IMR-90 (cell line): ENCODE data around the gene NR4A2. TPM values are rescaled to one million over a fixed set of nuclear protein-coding genes. Genes with fewer than 3 reads are reported as not detected.

Source experiments
- ATAC-seq: fragments of 200-7000 bp; cut with Tn5 transposase; 2 replicates; pipeline ENCODE4 v1.9.1; 2020; ENCODE audit warnings: low read depth, mild to moderate bottlenecking, moderate library complexity
- BruUV-seq: library from RNA; stranded (reverse); fragments of 400-500 nt; replicated peaks from 2 replicates; lab custom pipeline; 2021; lab: Mats Ljungman, UMichigan
- CTCF ChIA-PET: fragments of 300-600 bp; formaldehyde crosslinking; extraction: SDS; loops from one replicate; lab custom pipeline; 2021; ENCODE audit warnings: antibody characterized with exemption; lab: Yijun Ruan, JAX
- POLR2A ChIA-PET: fragments of 300-600 bp; sonication (Branson Sonifier 250); formaldehyde crosslinking; loops from one replicate; lab custom pipeline; 2022; ENCODE audit warnings: antibody characterized with exemption; ENCODE audit not compliant: unreplicated experiment; lab: Charles Lee
- DNase-seq: peaks from one replicate; pipeline ENCODE4 v3.0.0; 2013
- H2AFZ ChIP-seq: replicated peaks from 2 replicates; pipeline ENCODE3; 2013; ENCODE audit warnings: low read length, mild to moderate bottlenecking; ENCODE audit not compliant: poor library complexity
- H2AK5ac ChIP-seq: 2 replicates; pipeline ENCODE4 v1.6.1; 2013; ENCODE audit warnings: low read depth, low read length, inconsistent platforms
- H2AK9ac ChIP-seq: replicated peaks from 2 replicates; pipeline ENCODE3; 2013; ENCODE audit warnings: mild to moderate bottlenecking, low read depth, low read length, moderate library complexity; ENCODE audit not compliant: poor library complexity
- H2BK120ac ChIP-seq: 2 replicates; pipeline ENCODE4 v1.6.1; 2013; ENCODE audit warnings: low read depth, low read length, inconsistent platforms
- H2BK15ac ChIP-seq: 3 replicates; pipeline ENCODE4 v1.6.1; 2013; ENCODE audit warnings: low read depth, low read length, inconsistent platforms
- H2BK20ac ChIP-seq: 2 replicates; pipeline ENCODE4 v1.6.1; 2013; ENCODE audit warnings: low read depth, mild to moderate bottlenecking, inconsistent platforms, low read length, moderate library complexity
- H2BK5ac ChIP-seq: 2 replicates; pipeline ENCODE4 v1.6.1; 2013; ENCODE audit warnings: mild to moderate bottlenecking, low read depth, low read length, inconsistent platforms; ENCODE audit not compliant: poor library complexity, severe bottlenecking
- H3K14ac ChIP-seq: replicated peaks from 2 replicates; pipeline ENCODE4 v1.6.1; 2013; ENCODE audit warnings: low read depth, low read length, inconsistent platforms
- H3K18ac ChIP-seq: 2 replicates; pipeline ENCODE4 v1.6.1; 2013; ENCODE audit warnings: low read depth, low read length, control low read depth
- H3K23ac ChIP-seq: 2 replicates; pipeline ENCODE4 v1.6.1; 2013; ENCODE audit warnings: low read depth, low read length, inconsistent platforms
- H3K27ac ChIP-seq: 2 replicates; pipeline ENCODE4 v1.5.1; 2013; ENCODE audit warnings: mild to moderate bottlenecking, control low read depth, low read length; ENCODE audit not compliant: insufficient read depth
- H3K27me3 ChIP-seq: 2 replicates; pipeline ENCODE4 v1.6.1; 2013; ENCODE audit warnings: low read length; ENCODE audit not compliant: control insufficient read depth, insufficient read depth
- H3K36me3 ChIP-seq: 2 replicates; pipeline ENCODE4 v1.6.1; 2013; ENCODE audit warnings: low read length, mixed read lengths; ENCODE audit not compliant: control insufficient read depth, insufficient read depth
- H3K4ac ChIP-seq: 2 replicates; pipeline ENCODE4 v1.6.1; 2013; ENCODE audit warnings: low read depth, low read length, inconsistent platforms
- H3K4me1 ChIP-seq: 2 replicates; pipeline ENCODE4 v1.6.1; 2013; ENCODE audit warnings: low read length, mixed read lengths; ENCODE audit not compliant: control insufficient read depth, insufficient read depth
- H3K4me2 ChIP-seq: 2 replicates; pipeline ENCODE4 v1.6.1; 2013; ENCODE audit warnings: low read depth, mild to moderate bottlenecking, control low read depth, low read length, moderate library complexity
- H3K4me3 ChIP-seq: 2 replicates; pipeline ENCODE4 v1.5.1; 2013; ENCODE audit warnings: low read depth, mild to moderate bottlenecking, control low read depth, low read length, moderate library complexity; ENCODE audit not compliant: insufficient read depth
- H3K56ac ChIP-seq: 2 replicates; pipeline ENCODE4 v1.6.1; 2013; ENCODE audit warnings: low read length, inconsistent platforms; ENCODE audit not compliant: insufficient read depth; ENCODE audit errors: extremely low read depth
- H3K79me1 ChIP-seq, 2 experiments: 2 replicates each; pipeline ENCODE4 v1.6.1; 2013; ENCODE audit warnings: low read length in 2 of 2, inconsistent platforms in 1 of 2, low read depth in 1 of 2
- H3K9ac ChIP-seq: 2 replicates; pipeline ENCODE4 v1.6.1; 2013; ENCODE audit warnings: low read depth, low read length, control low read depth
- H3K9me1 ChIP-seq: 2 replicates; pipeline ENCODE4 v1.6.1; 2013; ENCODE audit warnings: low read length, inconsistent platforms; ENCODE audit not compliant: insufficient read depth
- H3K9me3 ChIP-seq: 2 replicates; pipeline ENCODE4 v1.6.1; 2013; ENCODE audit warnings: low read length; ENCODE audit not compliant: control insufficient read depth, insufficient read depth
- H4K20me1 ChIP-seq: 2 replicates; pipeline ENCODE4 v1.6.1; 2013; ENCODE audit warnings: low read length, inconsistent platforms; ENCODE audit not compliant: insufficient read depth
- H4K5ac ChIP-seq: 2 replicates; pipeline ENCODE4 v1.6.1; 2013; ENCODE audit warnings: mild to moderate bottlenecking, low read depth, low read length, control low read depth
- H4K8ac ChIP-seq, 2 experiments: 2 replicates each; pipeline ENCODE4 v1.6.1; 2013; ENCODE audit warnings: low read depth in 2 of 2, low read length in 2 of 2, control low read depth in 1 of 2, inconsistent platforms in 1 of 2
- H4K91ac ChIP-seq: 2 replicates; pipeline ENCODE4 v1.6.1; 2013; ENCODE audit warnings: low read depth, low read length, inconsistent platforms; ENCODE audit not compliant: insufficient read depth
- BHLHE40 ChIP-seq: fragments of 150-350 bp; IDR thresholded peaks from 2 replicates; pipeline ENCODE4 v1.6.1; 2016; ENCODE audit warnings: mild to moderate bottlenecking, low read depth, low read length
- CHD1 ChIP-seq: IDR thresholded peaks from 2 replicates; pipeline ENCODE4 v1.6.1; 2012; ENCODE audit warnings: low read depth, low read length, improper control_type of control experiment
- MAFK ChIP-seq: IDR thresholded peaks from 2 replicates; pipeline ENCODE4 v1.6.1; 2012; ENCODE audit warnings: low read depth, low read length, improper control_type of control experiment
- MAZ ChIP-seq: IDR thresholded peaks from 2 replicates; pipeline ENCODE4 v1.6.1; 2012; ENCODE audit warnings: low read depth, mild to moderate bottlenecking, low read length, improper control_type of control experiment, moderate library complexity, borderline replicate concordance
- MXI1 ChIP-seq: IDR thresholded peaks from 2 replicates; pipeline ENCODE4 v1.6.1; 2012; ENCODE audit warnings: low read depth, mild to moderate bottlenecking, low read length, moderate library complexity, borderline replicate concordance
- NFE2L2 ChIP-seq: fragments of 150-350 bp; IDR thresholded peaks from 2 replicates; pipeline ENCODE4 v1.6.1; 2016; ENCODE audit warnings: low read depth, mild to moderate bottlenecking, low read length
- RAD21 ChIP-seq: IDR thresholded peaks from 2 replicates; pipeline ENCODE4 v1.6.1; 2012; ENCODE audit warnings: low read length, improper control_type of control experiment
- RCOR1 ChIP-seq: IDR thresholded peaks from 2 replicates; pipeline ENCODE4 v1.6.1; 2012; ENCODE audit warnings: mild to moderate bottlenecking, low read length, improper control_type of control experiment; ENCODE audit not compliant: insufficient replicate concordance
- RFX5 ChIP-seq: IDR thresholded peaks from 2 replicates; pipeline ENCODE4 v1.8.0; 2012; ENCODE audit warnings: low read depth, mild to moderate bottlenecking, low read length, moderate library complexity
- SMC3 ChIP-seq: fragments of 150-350 bp; IDR thresholded peaks from 2 replicates; pipeline ENCODE4 v1.6.1; 2016; ENCODE audit warnings: low read depth, mild to moderate bottlenecking, antibody characterized with exemption, low read length, moderate library complexity
- WGBS, 2 experiments: methylation state at CpG; one replicate each; pipeline versions ENCODE4 v1.1.5 to v1.1.7; 2013; ENCODE audit warnings: missing lambda C conversion rate in 2 of 2; ENCODE audit not compliant: insufficient read length in 1 of 2; ENCODE audit errors: extremely low coverage in 2 of 2; 5-methylcytosine and 5-hydroxymethylcytosine counted together
- dilution Hi-C: fragments of 300-500 bp; cut with HindIII; formaldehyde crosslinking; loops from one replicate; pipeline ENCODE4 v1.14.3; 2018; ENCODE audit warnings: low sequenced_read_pairs; ENCODE audit not compliant: unreplicated experiment
- in situ Hi-C: fragments of 300-500 bp; cut with MboI; formaldehyde crosslinking; loops from 3 replicates; pipeline ENCODE4 v1.14.3; 2019; ENCODE audit warnings: low sequenced_read_pairs, inconsistent platforms, mixed read lengths
- intact Hi-C: fragments of 100-400 bp; cut with micrococcal nuclease; formaldehyde crosslinking; loops from 2 replicates; pipeline ENCODE4 v1.10.0; 2022
- polyA plus RNA-seq, 3 experiments: library from polyadenylated mRNA; depleted of rRNA; stranded (reverse); fragments of >200 nt; gene quantifications; 2 replicates each; pipeline ENCODE4 v1.2.3, GENCODE V29; 2012; ENCODE audit warnings: low replicate concordance in 1 of 3
- total RNA-seq: library from RNA; depleted of rRNA; stranded (reverse); fragments of >200 nt; gene quantifications from 2 replicates; pipeline ENCODE4 v1.2.3, GENCODE V29; 2012
- TF ChIP-seq, protein P1 (sequence below): conservative IDR thresholded peaks from 2 replicates; pipeline ENCODE4 v1.5.1; 2012; ENCODE audit warnings: mild to moderate bottlenecking, low read depth, low read length, improper control_type of control experiment
- TF ChIP-seq, protein P2 (sequence below): fragments of 150-350 bp; IDR thresholded peaks from 2 replicates; pipeline ENCODE4 v1.6.1; 2017; ENCODE audit warnings: mild to moderate bottlenecking, antibody characterized with exemption, low read length, low read depth
- TF ChIP-seq, protein P3 (sequence below): fragments of 150-350 bp; IDR thresholded peaks from 2 replicates; pipeline ENCODE4 v1.6.1; 2016; ENCODE audit warnings: low read depth, mild to moderate bottlenecking, low read length, moderate library complexity, borderline replicate concordance

The NR4A2 gene
- total and polyA plus RNA-seq, 2 of the 4 experiments (the other 2 are of a cell fraction) = 0.72 to 2.3 TPM

DNA sequence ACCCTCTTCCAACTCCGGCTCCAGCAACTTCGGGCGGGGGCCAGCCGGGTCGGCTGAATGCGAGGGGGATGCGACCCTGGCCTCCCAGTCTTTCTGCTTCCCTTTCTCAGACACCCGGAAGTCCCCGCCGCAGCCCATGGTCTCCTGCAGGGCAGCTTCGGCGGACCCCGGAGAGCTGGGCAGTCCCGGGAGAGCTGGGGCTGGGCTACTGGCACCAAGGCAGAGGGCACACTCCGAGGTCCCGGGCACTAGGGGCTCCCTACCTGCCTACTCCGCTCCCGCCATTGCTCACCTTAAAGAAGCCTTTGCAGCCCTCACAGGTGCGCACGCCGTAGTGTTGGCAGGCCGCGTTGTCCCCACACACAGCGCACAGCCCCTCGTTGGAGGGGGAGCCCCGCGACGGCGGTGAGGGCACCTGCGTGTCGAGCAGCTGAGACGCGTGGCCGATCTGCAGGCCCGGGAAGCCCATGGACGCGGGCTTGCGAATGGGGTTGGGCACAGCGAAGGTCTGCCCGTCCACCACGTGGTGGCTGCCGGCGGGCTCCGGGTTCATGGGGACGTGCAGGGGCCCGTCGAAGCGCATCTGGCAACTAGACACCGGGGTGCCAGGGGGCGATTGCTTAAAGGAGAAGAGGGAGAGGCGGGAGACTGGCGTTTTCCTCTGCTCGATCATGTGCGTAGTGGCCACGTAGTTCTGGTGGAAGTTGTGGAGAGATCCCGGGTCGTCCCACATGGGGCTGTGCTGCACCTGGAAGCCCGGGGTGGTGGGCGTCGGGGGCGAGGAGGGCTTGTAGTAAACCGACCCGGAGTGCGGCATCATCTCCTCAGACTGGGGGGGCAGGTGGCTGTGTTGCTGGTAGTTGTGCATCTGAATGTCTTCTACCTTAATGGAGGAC is 3.2 kb downstream of the NR4A2 start:
- Histone ChIP-seq H3K79me1 (peaks cover 11 to 15% of the 10 kb centered on the region in 2 experiments; a peak in 3 of 4 replicates), H3K4me1 (no peaks in the 10 kb centered on the region; the same call in none of the 2 replicates), H3K9ac (no peak overlapping the region), H3K36me3 (peaks cover 31% of the 10 kb centered on the region), H2AK5ac (no peak overlapping the region), H2BK120ac (no peak overlapping the region), H2BK20ac (no peak overlapping the region), H3K27ac (no peak overlapping the region), H2BK5ac (no peak overlapping the region), H3K27me3 (no peaks in the 10 kb centered on the region), H2BK15ac (no peak overlapping the region), H2AFZ (no peak overlapping the region), H3K4me3 (no peak overlapping the region), H3K9me1 (no peaks in the 10 kb centered on the region), H3K18ac (no peak overlapping the region), H4K8ac (no peak overlapping the region), H3K56ac (no peak overlapping the region), H3K9me3 (no peaks in the 10 kb centered on the region), H2AK9ac (peak overlapping the region; percentile 43), H3K4me2 (peak overlapping the region; percentile 20; the same call in 1 of the 2 replicates), H4K5ac (no peak overlapping the region), H3K4ac (no peak overlapping the region), H3K14ac (no peak overlapping the region), H4K20me1 (no peaks in the 10 kb centered on the region), H3K23ac (no peak overlapping the region), H4K91ac (no peak overlapping the region)
- ChIA-PET POLR2A (no interaction called here), CTCF (no interaction called here)
- in situ Hi-C loops = loop anchor here (5.0 to 25.0 kb wide), 4 partner anchors 258 to 1533 kb away; no protein-coding TSS in a partner anchor
- DNase-seq (no peak), ATAC-seq (no peak)
- 51% methylated on average over 34 of the region's 64 CpGs; no CpG with 5 or more reads in 1 of the 2 experiments for WGBS, 2 experiments
- dilution Hi-C loops = no loop called here
- intact Hi-C loops = no loop called here
- no TSS peak for BruUV-seq
- no peak; the same call in 1 of the 2 replicates for TF ChIP-seq CHD1
- TF ChIP-seq, protein P1, sequence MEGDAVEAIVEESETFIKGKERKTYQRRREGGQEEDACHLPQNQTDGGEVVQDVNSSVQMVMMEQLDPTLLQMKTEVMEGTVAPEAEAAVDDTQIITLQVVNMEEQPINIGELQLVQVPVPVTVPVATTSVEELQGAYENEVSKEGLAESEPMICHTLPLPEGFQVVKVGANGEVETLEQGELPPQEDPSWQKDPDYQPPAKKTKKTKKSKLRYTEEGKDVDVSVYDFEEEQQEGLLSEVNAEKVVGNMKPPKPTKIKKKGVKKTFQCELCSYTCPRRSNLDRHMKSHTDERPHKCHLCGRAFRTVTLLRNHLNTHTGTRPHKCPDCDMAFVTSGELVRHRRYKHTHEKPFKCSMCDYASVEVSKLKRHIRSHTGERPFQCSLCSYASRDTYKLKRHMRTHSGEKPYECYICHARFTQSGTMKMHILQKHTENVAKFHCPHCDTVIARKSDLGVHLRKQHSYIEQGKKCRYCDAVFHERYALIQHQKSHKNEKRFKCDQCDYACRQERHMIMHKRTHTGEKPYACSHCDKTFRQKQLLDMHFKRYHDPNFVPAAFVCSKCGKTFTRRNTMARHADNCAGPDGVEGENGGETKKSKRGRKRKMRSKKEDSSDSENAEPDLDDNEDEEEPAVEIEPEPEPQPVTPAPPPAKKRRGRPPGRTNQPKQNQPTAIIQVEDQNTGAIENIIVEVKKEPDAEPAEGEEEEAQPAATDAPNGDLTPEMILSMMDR = no peak
- no peak for TF ChIP-seq MAFK
- no peak for TF ChIP-seq MAZ
- TF ChIP-seq, protein P2, sequence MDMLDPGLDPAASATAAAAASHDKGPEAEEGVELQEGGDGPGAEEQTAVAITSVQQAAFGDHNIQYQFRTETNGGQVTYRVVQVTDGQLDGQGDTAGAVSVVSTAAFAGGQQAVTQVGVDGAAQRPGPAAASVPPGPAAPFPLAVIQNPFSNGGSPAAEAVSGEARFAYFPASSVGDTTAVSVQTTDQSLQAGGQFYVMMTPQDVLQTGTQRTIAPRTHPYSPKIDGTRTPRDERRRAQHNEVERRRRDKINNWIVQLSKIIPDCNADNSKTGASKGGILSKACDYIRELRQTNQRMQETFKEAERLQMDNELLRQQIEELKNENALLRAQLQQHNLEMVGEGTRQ = no peak; the same call in 1 of the 2 replicates
- TF ChIP-seq RCOR1 = no peak
- TF ChIP-seq RFX5 = no peak
- TF ChIP-seq BHLHE40 = no peak
- no peak for TF ChIP-seq RAD21
- TF ChIP-seq SMC3 = no peak
- TF ChIP-seq, protein P3, sequence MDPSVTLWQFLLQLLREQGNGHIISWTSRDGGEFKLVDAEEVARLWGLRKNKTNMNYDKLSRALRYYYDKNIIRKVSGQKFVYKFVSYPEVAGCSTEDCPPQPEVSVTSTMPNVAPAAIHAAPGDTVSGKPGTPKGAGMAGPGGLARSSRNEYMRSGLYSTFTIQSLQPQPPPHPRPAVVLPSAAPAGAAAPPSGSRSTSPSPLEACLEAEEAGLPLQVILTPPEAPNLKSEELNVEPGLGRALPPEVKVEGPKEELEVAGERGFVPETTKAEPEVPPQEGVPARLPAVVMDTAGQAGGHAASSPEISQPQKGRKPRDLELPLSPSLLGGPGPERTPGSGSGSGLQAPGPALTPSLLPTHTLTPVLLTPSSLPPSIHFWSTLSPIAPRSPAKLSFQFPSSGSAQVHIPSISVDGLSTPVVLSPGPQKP = no peak
- no peak for TF ChIP-seq MXI1
- no peak for TF ChIP-seq NFE2L2
